COLO829 (cell line): ENCODE results near the gene FOSL2.
A peak's percentile ranks its signal among the peaks of the same experiment; 100 is the strongest.

Experiments
- DNase-seq: peaks from one replicate; pipeline ENCODE4 v3.0.0; 2012; ENCODE audit warnings: low spot score

The FOSL2 gene

DNA sequence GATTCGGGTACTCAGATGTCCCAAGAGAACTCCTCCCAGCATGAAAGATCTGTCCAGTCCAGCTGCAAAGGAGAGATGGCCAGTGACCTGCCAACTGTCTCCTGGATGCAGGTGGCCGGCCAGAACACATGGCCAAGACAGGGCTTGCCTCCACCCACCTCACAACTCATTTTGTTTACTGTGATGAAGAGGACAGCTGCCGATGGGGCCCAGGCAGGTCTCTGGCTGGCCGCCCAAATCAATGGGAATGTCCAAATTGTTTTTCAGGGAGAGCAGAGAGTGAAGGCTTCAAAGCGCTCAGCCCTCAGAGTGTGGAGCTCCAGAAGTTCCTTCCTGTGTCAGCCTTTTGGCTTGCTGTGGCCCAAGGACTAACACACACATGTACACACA, 41.9 kb downstream of the FOSL2 start:
- no peak for DNase-seq

DNA sequence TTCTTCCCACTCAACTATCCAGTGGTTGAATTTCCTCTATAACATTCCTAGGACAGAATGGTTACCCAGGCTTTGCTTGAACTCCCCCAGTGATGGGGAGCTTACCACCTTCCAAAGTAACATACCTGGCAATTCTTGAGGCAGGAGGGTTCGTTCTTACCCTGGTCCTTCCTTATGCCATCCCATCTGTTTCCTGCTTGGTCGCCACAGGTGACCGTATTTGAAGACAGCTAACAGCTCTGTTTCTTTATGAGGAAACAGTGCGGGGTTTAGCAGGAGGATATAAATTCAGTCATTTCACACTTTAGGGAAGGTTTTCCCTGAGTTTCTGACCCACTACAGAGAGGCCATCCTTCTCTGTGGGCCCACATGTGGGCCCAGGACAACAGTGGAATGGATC, 42.6 kb downstream of the FOSL2 start:
- no peak for DNase-seq

DNA sequence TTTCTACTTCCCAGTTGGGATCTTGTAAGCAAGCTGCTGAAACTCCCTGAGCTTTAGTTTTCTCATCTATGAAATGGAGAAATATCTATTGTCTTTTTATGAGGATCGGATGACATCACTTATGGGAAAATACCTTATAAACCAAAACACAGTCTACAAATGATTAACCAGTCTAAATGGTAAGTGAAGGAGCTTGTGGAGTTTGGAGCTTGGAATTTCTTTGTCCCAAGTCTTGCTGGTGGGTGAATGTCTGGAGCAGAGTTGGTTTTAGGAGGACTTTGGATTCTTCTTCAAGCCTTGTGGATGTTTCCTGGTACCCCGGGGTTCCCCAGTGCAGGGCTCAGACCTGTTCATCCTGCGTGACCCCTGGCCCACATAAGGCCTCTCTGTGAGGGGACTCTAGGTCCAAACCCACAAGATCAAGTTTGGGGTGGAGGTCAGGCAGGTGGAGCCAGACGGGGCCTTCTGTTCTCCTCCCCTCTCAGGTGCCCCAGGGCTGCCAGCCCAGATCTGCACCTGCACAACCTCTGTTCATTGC, 43.2 kb downstream of the FOSL2 start:
- DNase-seq = no peak

DNA sequence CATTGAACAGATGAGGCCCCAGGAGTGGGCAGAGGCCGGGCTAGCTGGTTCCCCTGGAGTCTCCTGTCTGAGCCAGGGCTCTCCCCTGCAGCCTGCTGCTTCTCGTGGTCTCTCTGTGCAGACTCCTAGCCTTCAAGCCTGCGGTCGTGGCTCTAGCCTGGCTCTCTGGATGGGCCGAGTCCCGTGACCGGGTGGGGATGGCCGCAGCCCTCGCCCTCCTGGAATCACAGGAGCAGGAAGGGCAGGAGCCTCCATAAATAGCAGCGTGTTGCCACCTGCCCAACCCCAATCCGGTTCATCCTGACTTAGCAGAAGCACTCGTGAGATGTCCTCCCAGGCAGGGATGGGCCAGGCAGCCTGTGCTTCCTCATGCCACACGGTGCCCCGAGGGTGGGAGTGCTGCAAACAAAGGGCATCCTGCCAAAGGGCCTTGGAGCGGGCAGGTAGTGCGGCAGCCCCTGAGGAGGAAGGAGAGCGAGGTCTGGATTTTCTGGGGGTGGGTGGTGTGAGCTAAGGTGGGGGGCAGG, 43.9 kb downstream of the FOSL2 start:
- no peak for DNase-seq

DNA sequence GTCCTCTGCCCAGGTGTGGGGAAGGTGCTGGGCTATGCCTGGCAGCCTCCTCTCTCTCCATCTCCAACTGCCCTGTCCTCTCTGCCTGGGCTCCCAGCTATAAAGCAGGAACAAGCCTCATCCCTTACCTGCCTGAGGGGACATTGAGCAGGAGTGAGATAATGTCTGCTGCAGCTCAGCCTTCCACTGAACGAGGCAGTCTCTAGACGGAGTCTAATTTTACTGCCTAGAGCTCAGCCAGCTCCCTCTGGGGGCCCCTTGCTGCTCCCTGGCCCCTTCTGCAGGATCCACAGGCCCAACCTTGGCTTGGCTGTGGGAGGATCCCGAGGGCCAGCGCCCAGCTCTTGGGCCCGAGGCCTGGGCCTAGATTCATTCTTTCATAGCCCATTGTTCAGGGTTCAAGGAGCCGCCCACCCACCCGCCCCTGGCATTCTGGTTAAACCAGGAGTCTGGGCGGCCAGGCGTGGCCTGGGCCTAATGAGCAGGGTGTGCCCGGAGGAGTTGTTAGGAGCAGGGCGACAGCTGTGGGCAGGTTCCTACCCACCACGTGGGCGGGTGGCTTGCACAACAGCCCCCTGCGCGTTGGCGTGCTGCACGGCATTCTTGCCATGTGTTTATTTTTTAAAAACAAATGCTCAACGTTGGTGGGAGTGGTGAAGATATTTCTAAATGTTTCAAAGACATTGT, 44.6 kb downstream of the FOSL2 start:
- DNase-seq = no peak

DNA sequence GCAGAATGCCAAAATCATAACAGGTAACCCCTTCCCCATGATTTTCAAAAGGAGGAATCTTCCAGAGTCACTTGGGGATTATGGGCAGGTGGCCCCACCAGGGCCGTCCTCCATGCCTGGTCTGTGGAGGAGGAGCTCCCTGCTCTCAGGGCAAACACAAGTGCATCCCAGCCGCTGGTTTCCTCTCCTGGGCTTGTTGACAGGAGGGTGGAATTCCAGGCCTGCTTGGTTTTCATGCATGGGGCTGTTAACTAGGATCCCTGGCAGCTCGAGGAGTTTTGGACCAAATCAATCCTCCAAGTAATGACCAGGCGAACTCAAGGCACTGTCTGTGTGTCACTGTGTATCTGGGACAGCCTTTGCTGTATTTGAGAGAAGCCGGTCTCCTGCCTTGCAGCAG, 45.3 kb downstream of the FOSL2 start:
- DNase-seq = no peak

DNA sequence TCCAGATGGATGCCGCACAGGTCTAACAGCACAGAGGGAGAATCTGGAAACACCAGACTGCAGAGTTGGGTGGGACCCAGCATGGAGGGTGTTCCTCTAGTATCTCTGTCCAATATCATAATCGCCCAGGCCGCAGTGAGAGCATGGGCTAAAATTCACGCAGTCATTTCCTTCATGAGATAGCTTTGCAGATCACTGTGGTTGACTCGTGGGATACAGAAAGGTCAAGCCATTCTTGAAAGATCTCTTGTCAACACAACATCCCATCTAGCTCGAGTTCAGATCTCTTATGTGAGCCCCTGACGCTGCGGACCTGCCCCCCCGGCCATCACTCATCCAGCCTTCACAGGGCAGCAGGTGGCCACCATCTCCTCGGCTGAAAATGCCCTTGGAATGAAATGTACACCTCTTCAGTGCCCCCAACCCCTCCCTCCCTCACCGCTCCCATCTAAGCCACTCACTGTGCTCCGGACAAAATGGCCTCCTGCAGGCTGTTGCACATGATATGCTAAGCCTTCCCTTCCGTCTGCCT, 45.9 kb downstream of the FOSL2 start:
- DNase-seq = no peak

DNA sequence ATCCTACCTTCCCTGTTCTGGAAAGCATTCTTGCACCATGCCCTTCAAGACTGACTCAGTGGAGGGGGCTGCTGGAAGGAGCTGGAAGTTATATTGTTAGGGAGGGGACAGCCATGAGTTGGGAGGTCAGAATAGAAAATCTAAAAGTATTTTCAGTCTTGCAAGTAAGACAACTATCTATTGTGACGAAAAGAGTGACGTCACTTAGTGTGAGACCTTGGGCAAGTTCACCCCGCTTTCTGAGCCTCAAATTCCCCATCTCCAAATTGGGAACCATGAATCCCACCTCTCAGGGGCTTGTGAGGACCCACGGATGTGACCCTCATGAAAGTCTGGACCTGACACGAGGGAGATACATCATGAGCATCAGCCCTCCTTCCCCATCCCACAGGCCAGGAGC, 46.5 kb downstream of the FOSL2 start:
- no peak for DNase-seq

DNA sequence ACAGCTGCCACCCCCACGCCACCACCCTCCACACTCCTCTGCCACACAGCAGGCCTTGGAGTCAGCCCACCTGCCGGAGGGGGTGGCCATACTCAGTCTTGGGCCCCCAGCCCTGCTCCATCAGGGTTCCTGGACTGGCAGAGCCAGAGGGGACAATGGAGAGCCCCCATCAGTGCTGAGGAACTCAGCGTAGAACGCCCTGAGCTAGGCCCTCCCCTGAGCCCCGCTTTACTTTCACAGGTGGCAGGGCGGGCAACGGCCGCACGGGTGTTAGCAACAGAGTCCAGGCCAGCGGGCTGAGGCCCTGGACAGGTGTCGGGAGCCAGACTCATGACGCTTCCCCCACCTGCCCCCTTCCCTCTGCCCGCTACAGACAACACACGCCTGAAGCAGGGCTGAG, 47.1 kb downstream of the FOSL2 start:
- DNase-seq = no peak

DNA sequence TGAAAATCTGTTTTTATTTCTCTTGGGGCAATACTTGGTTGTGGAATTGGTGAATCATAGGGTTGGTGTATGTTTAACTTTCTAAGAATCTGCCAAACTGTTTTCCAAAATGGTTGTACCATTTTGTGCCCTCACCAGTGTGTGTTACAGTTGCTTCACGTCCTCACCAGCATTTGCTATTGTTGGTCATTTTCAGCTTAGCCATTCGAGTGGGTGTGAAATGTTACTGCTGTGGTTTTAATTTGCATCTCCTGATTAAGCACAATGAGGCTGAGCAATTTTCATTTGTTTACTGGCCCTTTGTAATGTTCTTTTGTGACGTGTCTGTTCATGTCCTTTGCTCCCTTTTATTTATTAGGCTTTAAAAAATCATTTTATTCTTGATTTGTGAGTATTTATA, 49.7 kb downstream of the FOSL2 start:
- DNase-seq = no peak

DNA sequence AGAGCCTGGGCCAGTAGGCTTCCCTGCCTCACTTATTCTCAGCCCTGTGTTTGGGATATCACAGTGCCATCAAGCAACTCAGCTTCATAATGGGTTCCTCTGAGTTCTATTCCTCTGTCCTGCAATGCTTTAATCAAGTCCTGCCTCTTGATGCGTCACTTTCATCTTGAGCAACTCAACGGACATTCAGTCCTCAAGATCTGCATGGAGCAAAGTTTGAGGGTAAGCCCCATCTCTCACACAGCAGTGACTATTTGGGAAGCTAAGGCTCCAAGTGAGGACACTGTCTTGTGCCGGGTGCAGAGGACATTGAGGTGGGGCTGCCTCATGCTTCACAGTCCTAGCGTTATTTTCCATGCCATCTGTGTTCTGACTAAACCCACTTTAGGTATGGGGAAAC, 52.3 kb downstream of the FOSL2 start:
- no peak for DNase-seq

DNA sequence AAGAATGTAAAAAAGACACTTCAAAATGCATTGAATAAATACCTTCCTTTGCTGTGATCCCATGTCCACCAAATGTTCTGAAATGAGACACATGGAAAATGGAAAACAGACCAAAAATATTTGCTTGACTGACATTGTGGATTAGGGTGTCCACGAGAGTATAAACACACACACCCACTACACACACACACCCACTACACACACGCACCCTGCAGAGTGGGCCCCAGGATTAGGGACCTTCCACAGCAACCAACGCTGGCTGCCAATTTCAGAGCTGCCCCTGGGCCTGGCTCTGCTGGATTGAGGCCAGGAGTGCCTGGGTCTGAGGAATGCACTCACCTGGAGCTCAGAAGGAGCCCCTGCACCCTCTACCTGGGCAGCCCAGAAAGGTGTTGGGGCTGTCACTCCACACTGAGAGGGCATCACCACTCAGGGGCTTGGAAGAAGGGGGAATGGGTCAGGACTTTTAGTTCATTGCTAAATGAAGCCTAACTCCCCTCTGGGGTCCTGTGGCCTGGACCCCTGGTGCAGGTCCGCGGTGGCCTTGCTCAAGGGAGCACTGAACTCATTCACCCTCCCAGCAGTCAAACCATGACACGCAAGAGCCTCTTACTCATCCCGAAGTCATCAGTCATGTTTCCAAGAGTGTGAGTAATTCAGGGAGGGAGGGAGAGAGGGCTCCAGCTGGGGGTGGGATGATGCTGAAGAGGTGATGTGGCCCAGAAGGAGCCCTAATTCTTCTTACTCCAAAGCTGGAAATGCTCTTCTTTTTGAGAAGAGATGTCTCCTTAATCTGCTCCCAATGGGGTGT, 53.0 kb downstream of the FOSL2 start:
- DNase-seq = peak; percentile 34

DNA sequence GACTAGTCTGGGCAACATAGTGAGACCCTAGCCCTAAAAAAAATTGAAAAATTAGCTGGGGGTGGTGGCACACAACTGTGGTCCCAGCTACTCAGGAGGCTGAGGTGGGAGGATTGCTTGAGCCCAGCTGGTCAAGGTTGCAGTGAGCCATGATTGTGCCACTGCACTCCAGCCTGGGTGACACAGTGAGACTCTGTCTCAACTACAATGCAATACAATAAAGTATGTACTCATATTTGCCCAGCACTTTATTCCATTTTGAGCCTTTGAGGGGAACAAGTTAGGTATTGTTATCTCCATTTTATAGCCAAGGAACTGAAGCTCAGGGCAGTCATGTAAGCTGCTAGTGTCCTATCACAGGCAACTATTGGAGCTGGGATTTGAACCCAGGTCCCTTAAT, 53.9 kb downstream of the FOSL2 start:
- no peak for DNase-seq

DNA sequence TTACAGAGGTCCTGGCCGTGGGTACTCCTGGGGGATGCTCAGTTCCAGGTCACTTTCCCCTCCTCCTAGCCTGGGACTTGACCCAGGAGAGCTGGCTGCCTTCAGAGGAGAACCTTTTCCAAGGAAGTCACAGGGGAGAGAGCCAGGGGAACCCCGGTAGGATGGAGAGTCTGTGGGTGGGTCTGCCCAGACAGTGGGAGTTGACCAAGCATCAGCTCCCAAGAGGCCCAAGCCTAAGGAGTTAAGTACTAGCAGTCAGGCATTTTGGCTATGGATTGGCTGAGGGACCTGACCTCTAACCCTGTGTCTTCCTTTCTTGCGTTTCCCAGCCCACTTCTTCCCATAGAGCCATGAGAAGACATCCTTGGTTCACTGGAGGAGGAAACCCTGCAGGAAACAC, 54.4 kb downstream of the FOSL2 start:
- DNase-seq = no peak

DNA sequence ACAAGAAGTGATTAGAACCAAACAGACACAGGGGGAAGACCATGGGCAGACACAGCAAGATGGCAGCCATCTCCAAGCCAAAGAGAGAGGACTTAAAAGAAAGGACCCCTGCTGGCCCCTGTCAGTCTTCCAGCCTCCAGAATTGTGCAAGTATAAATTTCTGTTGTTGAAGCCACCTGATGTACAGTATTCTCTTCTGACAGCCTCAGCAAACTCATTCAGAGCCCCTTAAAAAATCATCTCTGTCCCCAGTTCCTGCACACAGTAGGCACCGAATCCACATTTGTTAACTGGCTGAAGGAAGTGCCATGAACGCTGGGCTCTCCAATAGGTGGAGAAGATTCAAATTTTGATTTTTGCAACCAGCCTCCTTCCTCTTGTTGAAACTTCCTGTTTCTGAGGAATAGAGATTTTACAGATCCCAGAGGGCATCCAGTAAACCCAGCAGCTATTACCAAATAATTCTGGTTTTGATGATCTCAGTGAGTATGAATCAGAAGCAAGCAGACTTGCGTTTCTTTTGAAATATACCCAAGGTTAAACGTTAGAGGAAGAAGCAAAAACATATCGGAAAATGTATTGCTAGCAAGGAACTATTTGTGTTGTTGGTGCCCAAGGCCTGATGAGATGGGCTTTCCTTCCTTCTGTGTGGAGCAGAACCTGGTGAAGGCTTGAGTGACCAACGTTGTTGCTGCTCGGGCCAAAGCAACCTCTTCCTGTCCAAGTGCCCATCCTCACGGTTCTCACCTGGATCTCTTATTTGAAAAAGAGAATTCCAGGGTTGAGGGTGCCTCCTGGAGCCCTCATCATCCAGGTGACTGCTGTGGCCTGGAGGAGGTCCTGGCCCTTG, 55.5 kb downstream of the FOSL2 start:
- DNase-seq = no peak

DNA sequence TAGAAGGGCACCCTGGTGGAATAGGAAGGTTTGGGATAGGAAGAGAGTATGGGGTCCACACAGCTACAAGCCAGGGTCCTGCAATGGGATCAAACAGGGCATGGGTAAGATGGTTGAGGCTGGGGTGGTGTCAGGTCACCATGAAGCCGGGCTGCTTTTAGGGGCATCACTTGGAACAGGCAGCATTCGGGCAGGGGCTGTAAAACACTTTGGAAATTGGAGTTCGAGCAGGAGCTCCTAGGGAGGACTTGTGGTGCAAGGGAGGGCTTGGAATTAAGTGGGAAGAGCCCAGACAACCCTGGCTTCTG, 56.1 kb downstream of the FOSL2 start:
- DNase-seq = no peak

DNA sequence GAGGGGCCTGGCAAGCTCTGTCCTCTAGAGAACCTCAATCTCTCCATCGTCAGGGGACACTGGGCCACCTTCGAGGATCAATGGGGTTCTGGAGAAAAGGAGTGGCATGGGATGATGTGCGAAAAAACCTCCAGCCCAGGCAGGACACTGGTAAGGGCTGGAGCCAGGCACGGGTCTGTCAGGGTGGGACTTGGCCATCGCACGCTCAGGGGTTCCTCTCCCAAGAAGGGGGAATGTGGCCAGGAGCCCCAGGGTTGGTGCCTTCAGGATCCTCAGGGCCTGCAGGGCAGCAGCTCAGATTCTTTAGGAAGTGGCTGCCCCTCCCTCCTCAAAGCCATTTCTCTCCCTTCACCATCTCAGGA, 56.4 kb downstream of the FOSL2 start:
- no peak for DNase-seq

DNA sequence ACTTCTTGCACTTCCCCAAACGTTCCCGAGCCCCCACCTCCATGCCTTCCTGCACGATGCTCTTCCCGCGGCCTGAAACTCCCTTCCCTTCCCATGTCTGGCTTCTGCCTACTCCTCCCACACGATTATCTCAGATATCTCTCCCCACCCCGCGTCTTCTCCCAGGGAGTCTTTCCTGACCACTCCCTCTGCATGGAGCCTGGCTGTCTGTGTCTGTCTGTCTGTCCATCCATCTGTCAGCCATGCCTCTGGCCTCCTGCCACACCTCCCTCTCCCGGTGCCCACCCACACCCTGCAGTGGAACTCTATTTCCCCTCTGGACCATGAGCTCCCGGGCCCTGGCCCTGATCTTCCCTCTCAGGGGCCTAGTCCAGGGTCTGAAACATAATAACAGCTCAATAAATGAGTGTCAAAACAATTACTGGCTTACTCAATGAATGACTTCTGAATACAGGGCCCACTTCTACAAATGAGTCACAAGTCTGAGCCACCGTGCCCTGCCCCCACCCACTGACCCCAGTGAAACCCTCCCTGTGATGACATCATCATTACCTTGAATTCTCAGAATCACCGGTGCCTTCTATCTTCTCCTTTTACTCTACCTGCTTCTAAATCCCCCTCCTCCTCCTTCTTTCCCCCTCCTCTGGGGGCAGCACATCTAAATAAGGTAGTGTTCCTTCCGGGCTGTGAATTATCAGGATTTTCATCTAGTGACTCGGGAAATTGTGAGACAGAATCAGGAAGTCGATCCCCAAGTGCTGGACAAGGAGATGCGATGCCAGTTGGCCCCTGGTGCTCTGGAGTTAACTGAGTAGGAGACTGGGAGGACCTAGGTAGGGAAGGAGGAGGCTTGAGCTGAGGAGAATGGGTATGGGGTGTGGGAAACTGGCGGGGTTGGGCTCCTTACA, 57.1 kb downstream of the FOSL2 start:
- no peak for DNase-seq

DNA sequence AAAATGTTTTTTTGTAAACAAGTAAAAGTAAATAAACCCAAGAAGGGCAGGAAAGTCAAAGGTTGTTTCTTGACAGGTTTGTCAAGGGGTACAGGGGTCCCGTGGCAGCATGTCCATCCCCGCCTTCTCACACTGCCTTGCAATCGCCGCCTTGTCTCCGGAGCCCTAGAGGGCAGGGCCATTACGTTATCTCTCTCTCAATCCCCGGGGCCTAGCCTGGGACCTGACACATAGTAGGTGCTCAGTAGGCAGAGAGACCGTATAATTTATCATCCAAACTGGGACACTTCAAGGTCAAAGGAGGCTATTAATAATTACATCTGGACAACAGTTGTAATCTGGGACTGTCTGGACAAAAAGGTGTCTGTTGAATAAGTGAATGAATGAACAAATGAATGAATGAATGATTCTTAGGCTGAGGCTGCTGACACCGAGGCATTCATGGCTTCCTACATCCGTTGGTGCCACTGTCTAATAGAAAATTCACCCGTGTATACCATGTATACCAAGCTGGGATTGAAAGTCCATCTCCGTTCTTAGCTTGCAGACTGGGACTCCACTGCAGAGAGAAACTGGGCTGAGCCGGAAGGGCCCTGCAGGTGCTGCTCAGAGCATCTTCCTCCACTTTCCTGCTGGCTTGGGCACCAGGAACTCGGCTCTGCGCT, 58.4 kb downstream of the FOSL2 start:
- no peak for DNase-seq

DNA sequence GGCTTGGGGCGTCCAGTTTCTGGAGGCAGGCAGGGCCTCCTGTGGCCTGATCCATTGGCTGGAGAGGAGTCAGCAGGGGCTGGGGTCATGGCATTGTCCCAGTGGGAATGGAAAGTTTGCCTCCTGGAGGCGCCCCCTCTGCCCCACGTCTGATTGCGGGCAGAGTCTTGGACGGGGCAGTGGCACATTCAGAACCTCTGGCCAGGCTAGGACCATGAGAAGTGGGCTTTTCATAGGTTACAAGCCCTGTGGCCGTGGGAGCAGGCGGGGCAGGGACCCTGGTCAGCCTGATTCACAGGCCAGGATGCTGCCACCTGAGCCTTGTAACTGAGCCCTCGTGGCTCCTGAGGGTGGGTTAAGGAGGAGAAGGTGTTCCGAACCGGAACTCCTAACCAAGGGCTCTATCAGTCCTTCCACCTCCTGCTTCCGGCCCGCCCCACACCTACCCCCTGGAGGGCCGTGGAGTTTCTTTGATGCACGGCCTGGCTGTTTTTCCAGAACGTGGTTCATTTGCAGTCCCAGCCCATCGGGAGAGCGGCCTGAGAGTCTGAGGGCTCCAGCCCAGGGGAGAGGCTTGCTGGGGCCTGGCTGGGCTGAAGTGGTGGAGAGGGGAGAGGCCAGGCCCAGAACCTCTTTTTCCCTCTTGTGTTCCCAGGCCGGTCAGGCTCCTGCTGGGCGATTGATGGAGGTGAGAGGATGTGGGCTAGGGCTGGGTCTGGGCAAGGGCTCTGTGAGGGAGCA, 59.3 kb downstream of the FOSL2 start:
- DNase-seq = no peak
